ENCODE data around the gene HOTAIR.

The HOTAIR gene

GRCh38 chr12:54010972-54011664 is 36.4 kb upstream of the HOTAIR start:
- no peak for DNase-seq

GRCh38 chr12:54010053-54010971 is 35.6 kb upstream of the HOTAIR start:
- no peak for DNase-seq

GRCh38 chr12:54009171-54010052 is 34.7 kb upstream of the HOTAIR start:
- no peak for DNase-seq

DNA sequence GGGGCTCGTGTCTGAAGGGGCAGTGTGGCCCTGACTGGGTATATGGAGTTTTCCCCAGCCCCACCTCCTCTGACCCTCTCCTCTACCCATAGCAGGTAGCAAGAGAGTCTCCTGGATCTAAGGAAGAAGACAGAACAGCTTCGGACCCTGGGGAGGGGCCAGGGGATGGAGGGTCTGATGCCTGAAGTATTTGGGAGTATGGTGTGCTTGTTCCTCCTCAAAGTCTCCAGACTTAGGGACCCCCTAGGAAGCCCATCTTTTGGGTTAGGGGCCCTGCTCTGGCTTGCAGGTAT is 33.5 kb upstream of the HOTAIR start:
- no peak for DNase-seq

- no peak for DNase-seq
Observed at GRCh38 chr12:54007538-54008259, 32.9 kb upstream of the HOTAIR start.

DNA sequence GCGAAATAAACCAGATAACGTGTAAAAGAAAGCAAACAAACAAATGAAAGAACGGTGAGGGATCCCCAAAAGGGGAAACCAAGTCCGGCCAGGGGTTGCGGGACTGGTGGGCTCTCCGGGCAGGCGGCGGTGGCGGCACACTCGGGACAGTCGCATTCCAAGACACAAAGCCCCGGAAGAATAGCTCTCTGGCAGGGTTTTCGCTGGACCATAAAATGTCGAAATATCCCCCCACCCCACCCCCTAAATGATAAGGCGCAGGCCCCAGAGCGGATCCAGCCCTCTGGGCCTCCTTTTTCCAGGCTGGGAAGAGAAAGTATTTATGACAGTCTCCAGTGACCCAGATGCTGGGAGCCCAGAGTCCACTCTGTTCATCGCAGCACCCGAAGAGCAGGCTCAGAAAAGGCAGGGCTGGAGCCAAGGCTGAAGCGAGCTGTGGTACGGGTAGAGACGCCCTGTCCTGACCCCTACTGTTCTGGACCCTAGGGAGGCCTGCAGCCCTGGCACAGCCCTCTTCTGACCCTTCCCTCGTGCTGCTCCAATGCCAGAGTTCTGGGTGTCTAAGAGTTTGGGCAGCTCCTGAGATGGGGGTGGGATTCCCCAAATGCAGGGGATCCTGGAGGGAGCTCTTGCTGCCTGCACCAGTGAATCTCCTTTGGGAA is 31.9 kb upstream of the HOTAIR start:
- DNase-seq = no peak

DNA sequence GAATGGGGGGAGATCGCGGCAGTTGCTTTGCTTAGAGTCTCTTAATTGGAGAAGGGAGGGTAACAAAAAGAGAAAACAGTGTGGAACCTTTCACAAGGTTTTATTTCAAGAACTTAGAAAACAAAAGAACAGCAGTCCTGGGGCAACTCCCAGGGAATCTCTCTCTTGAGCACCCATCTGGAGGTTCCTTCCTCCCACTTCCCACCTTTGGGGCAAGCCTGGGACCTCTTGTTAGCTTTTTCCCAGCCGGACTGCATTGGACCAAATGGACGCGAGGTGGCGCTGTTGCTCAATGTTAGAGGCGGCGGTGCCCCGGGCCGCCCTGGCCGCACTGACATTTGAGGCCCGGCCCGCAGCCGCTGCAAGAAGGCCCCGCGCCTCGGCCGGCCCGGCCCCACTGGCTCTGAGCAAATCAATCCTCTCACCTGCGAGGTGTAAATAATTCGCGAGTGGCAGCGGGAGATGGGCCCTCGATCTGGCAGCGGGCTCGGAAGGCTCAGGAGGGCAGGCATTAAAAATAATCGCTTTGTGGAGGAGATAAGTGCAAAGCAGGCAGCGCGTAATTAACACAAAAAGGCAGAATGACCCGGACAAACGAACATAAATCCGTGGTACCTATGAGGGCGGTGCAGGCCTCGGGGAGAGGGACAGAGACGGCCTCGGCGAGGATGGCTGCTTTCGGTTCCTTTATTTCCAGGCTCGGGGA is 31.3 kb upstream of the HOTAIR start:
- DNase-seq = no peak

GRCh38 chr12:54005531-54005852 is 30.7 kb upstream of the HOTAIR start:
- no peak for DNase-seq

GRCh38 chr12:54004841-54005530 is 30.2 kb upstream of the HOTAIR start:
- no peak for DNase-seq

GRCh38 chr12:54004063-54004840 is 29.5 kb upstream of the HOTAIR start:
- DNase-seq = no peak

- no peak for DNase-seq
Observed at GRCh38 chr12:54003625-54004024, 28.9 kb upstream of the HOTAIR start.

GRCh38 chr12:54002915-54003389 is 28.2 kb upstream of the HOTAIR start:
- DNase-seq = no peak

- DNase-seq = no peak
Observed at GRCh38 chr12:54002278-54002914, 27.6 kb upstream of the HOTAIR start.

GRCh38 chr12:54001283-54002187 is 26.8 kb upstream of the HOTAIR start:
- no peak for DNase-seq

- DNase-seq = no peak
Observed at GRCh38 chr12:54000116-54001114, 25.7 kb upstream of the HOTAIR start, which contains the start of gene HOXC9. HOXC9 (plus strand) TSS chr12:54000161; CDS start chr12:54000189, 28 bp downstream.

DNA sequence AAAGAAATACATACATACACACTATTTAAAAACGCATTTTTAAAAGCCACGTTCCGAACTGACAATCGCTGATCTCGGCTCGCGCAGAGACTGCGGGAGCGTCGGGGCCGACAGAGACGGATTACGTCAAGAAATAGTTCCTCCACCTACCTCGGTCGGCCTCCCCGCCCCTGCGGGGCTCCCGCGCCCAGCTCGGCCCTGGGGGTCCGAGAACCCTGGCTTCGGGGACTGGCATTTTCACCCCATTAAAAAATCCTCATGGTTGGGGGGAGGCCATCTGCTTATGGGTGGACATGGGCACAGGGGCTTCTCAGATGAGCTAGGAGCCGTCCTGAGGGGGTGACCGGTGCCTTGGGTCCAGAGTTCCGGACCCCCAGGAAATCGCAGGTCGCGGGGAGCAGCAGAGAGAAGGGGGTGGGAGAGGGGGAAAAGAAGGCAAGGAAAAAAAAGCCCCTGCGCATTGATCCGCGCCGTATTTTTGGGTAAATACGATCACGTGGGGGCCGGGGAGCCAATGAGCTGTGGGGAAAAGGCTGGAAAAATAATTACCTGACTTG is 24.9 kb upstream of the HOTAIR start:
- no peak for DNase-seq

DNA sequence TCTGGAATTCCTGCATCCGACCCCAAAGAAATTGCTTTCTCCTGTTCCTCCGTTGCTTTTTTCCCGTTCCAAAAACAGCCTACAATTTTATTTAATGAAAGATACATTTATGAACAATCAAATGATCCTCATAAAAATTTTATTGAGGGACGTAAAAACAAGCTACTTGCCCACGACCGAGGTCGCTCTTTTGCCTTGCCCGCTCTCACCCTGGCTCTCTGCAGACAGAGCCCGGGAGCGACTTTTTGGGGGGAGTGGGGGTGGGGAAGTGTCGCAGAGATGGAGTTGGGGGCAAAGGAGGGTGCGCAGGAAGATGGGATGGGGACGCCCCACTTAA is 24.1 kb upstream of the HOTAIR start:
- DNase-seq = no peak
